Purkinje cell (primary cell): Measurements from ENCODE around the gene MYCBP. TPM values are rescaled to one million over a fixed set of nuclear protein-coding genes. Genes with fewer than 3 reads are reported as not detected.

Experiments used
- polyA plus RNA-seq: library from polyadenylated mRNA; unstranded; fragments of >200 nt; fragmentation: Nextera tagmentation; gene quantifications from 2 replicates; pipeline ENCODE4 v1.2.1, GENCODE V29; 2014

Gene MYCBP
- polyA plus RNA-seq: 39.9 and 58.1 TPM in 2 replicates

GRCh38 chr1:38873027-38873969 lies at the start of gene MYCBP:
MYCBP (minus strand) TSS chr1:38873348; CDS start chr1:38873305, 43 bp downstream.

GRCh38 chr1:38881487-38881886 lies 8.3 kb upstream of the MYCBP start, which contains the start of gene GJA9:
GJA9 (minus strand) TSS chr1:38881587; CDS start chr1:38876098, 5,489 bp downstream.

GRCh38 chr1:38859561-38860453 lies 13.3 kb downstream of the MYCBP start, which contains the start of gene RRAGC:
RRAGC (minus strand) TSS chr1:38859772; CDS start chr1:38859646, 126 bp downstream.

Other genes starting within 250 kb of the MYCBP start
- 33.7 and 39.6 TPM in 2 replicates for gene RRAGC, start 13.6 kb downstream of the MYCBP start, polyA plus RNA-seq
- gene GJA9, start 8.2 kb upstream of the MYCBP start, polyA plus RNA-seq: not detected in 2 replicates
- 0.20 and 0.38 TPM in 2 replicates for gene RHBDL2, start 68.5 kb upstream of the MYCBP start, polyA plus RNA-seq
- 29.6 and 33.6 TPM in 2 replicates for gene AKIRIN1, start 117.9 kb upstream of the MYCBP start, polyA plus RNA-seq
- gene NDUFS5, start 153.0 kb upstream of the MYCBP start, polyA plus RNA-seq: 1,678 and 2,162 TPM in 2 replicates